Mucosa of stomach (tissue), 1 donor: Measurements from ENCODE around the gene CUEDC1.

Experiments
- H3K27me3 ChIP-seq: one replicate; pipeline ENCODE4 v1.7.0; 2013; ENCODE audit warnings: mild to moderate bottlenecking, low read length; ENCODE audit not compliant: control insufficient read depth, insufficient read depth
- H3K36me3 ChIP-seq: one replicate; pipeline ENCODE4 v1.7.0; 2013; ENCODE audit warnings: low read length; ENCODE audit not compliant: control insufficient read depth, insufficient read depth
- H3K4me1 ChIP-seq: one replicate; pipeline ENCODE4 v1.7.0; 2013; ENCODE audit warnings: mild to moderate bottlenecking, low read length; ENCODE audit not compliant: control insufficient read depth, insufficient read depth
- H3K4me3 ChIP-seq: one replicate; pipeline ENCODE4 v1.7.0; 2013; ENCODE audit warnings: low read length
- H3K9ac ChIP-seq: one replicate; pipeline ENCODE4 v1.7.0; 2013; ENCODE audit warnings: mild to moderate bottlenecking, low read length, moderate library complexity
- H3K9me3 ChIP-seq: one replicate; pipeline ENCODE4 v1.7.0; 2013; ENCODE audit warnings: mild to moderate bottlenecking, low read length, moderate library complexity; ENCODE audit not compliant: control insufficient read depth
- donor health status: Pancreatic carcinoma.

The CUEDC1 gene

GRCh38 chr17:57902117-57902799 is 53.0 kb downstream of the CUEDC1 start:
- Histone ChIP-seq H3K36me3 (no peaks in the 10 kb centered on the region), H3K4me3 (peak overlapping the region; percentile 6), H3K27me3 (no peaks in the 10 kb centered on the region), H3K9me3 (no peaks in the 10 kb centered on the region), H3K4me1 (peaks cover 82% of the 10 kb centered on the region), H3K9ac (peak overlapping the region; percentile 51)

DNA sequence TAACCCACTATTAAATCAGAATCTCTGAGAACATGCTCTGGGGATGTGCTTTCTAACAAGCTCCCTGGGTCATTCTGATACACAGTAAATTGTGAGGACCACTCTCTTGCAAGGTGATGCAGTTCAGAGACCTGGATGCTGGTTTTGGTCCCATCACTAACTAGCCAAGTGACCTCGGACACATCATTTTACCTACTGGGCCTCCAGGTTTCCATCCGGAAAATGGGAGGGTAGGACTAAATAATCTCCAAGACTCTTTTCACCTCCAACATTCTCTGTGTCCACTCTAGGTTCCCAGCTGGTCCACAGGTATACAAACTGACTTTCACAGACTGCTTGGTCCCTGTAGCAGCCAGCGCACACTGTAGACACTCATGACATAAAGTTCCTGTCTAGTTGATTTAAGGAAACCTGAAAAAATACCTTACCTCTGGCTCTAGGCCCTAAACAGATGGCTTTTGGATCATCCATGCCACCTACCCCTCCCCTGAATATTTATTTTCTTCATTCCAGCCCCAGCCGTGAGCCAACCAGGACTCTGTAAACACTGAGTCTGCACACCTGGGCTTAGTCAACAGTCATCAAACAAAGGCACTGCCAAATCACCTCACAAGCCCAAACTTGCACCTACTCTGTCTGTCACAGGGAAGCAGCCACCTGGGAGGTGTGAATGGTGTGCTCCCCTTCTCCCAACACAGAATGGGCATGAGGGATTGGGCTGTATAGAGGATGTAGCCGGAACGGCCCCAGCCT is 54.0 kb downstream of the CUEDC1 start:
- Histone ChIP-seq H3K36me3 (no peaks in the 10 kb centered on the region), H3K4me1 (peaks cover 82% of the 10 kb centered on the region), H3K4me3 (no peak overlapping the region), H3K9me3 (no peaks in the 10 kb centered on the region), H3K27me3 (no peaks in the 10 kb centered on the region), H3K9ac (peak overlapping the region; percentile 4)

GRCh38 chr17:57899822-57900221 is 55.4 kb downstream of the CUEDC1 start:
- Histone ChIP-seq H3K4me3 (no peak overlapping the region), H3K4me1 (peaks cover 82% of the 10 kb centered on the region), H3K27me3 (no peaks in the 10 kb centered on the region), H3K9ac (peak overlapping the region; percentile 59), H3K9me3 (no peaks in the 10 kb centered on the region), H3K36me3 (no peaks in the 10 kb centered on the region)

DNA sequence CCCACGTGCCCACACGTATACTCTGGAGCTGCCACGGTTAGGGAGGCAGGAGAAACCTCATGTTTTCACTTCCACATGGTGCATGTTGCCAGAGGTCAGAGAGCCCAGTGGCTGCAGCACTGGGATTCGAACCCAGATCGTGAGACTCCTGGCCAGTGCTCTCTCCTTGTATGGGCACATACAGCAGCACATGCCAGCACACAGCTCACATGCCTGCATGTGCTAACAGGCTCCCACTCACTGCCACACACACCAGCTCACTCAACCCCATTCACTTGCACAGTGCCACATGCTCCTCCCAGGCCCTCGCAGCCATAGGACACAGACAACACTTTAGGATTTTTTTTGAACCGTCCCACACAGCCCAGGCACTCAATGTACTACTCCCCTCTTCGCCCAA is 55.8 kb downstream of the CUEDC1 start:
- H3K4me3 ChIP-seq = no peak overlapping the region
- no peaks in the 10 kb centered on the region for H3K36me3 ChIP-seq
- H3K9me3 ChIP-seq = no peaks in the 10 kb centered on the region
- no peaks in the 10 kb centered on the region for H3K27me3 ChIP-seq
- peak overlapping the region; percentile 59 for H3K9ac ChIP-seq
- peaks cover 80% of the 10 kb centered on the region for H3K4me1 ChIP-seq

GRCh38 chr17:57898487-57899311 is 56.5 kb downstream of the CUEDC1 start:
- Histone ChIP-seq H3K4me3 (no peak overlapping the region), H3K4me1 (peaks cover 78% of the 10 kb centered on the region), H3K27me3 (no peaks in the 10 kb centered on the region), H3K9ac (peak overlapping the region; percentile 59), H3K36me3 (no peaks in the 10 kb centered on the region), H3K9me3 (no peaks in the 10 kb centered on the region)

- Histone ChIP-seq H3K27me3 (no peaks in the 10 kb centered on the region), H3K36me3 (no peaks in the 10 kb centered on the region), H3K9me3 (no peaks in the 10 kb centered on the region), H3K4me3 (no peak overlapping the region), H3K9ac (no peak overlapping the region), H3K4me1 (peaks cover 68% of the 10 kb centered on the region)
Observed at GRCh38 chr17:57895382-57896060, 59.7 kb downstream of the CUEDC1 start.

GRCh38 chr17:57894848-57895247 is 60.4 kb downstream of the CUEDC1 start:
- H3K36me3 ChIP-seq = no peaks in the 10 kb centered on the region
- H3K4me3 ChIP-seq = no peak overlapping the region
- no peaks in the 10 kb centered on the region for H3K27me3 ChIP-seq
- H3K4me1 ChIP-seq = peaks cover 68% of the 10 kb centered on the region
- no peak overlapping the region for H3K9ac ChIP-seq
- no peaks in the 10 kb centered on the region for H3K9me3 ChIP-seq

- H3K9ac ChIP-seq = peak overlapping the region; percentile 56
- H3K36me3 ChIP-seq = no peaks in the 10 kb centered on the region
- no peaks in the 10 kb centered on the region for H3K9me3 ChIP-seq
- H3K4me1 ChIP-seq = peaks cover 50% of the 10 kb centered on the region
- H3K4me3 ChIP-seq = no peak overlapping the region
- H3K27me3 ChIP-seq = no peaks in the 10 kb centered on the region
Observed at GRCh38 chr17:57892820-57893595, 62.2 kb downstream of the CUEDC1 start.

- H3K4me1 ChIP-seq = peaks cover 47% of the 10 kb centered on the region
- no peak overlapping the region for H3K4me3 ChIP-seq
- no peaks in the 10 kb centered on the region for H3K36me3 ChIP-seq
- H3K9me3 ChIP-seq = no peaks in the 10 kb centered on the region
- no peaks in the 10 kb centered on the region for H3K27me3 ChIP-seq
- H3K9ac ChIP-seq = peak overlapping the region; percentile 56
Observed at GRCh38 chr17:57892146-57892819, 62.9 kb downstream of the CUEDC1 start.

- Histone ChIP-seq H3K4me3 (no peak overlapping the region), H3K36me3 (no peaks in the 10 kb centered on the region), H3K9ac (peak overlapping the region; percentile 33), H3K4me1 (peaks cover 47% of the 10 kb centered on the region), H3K9me3 (no peaks in the 10 kb centered on the region), H3K27me3 (no peaks in the 10 kb centered on the region)
Observed at GRCh38 chr17:57890857-57891232, 64.4 kb downstream of the CUEDC1 start.
